GM20000 (cell line): ENCODE data around the gene INTS14.

Experiments
- DNase-seq: peaks from one replicate; pipeline ENCODE4 v3.0.0; 2012; ENCODE audit warnings: low spot score
- TF ChIP-seq, protein P1 (sequence below): IDR thresholded peaks from 2 replicates; pipeline ENCODE4 v1.5.1; 2012; ENCODE audit warnings: mild to moderate bottlenecking, control low read depth; ENCODE audit errors: extremely low read depth, missing control alignments

Gene INTS14

DNA sequence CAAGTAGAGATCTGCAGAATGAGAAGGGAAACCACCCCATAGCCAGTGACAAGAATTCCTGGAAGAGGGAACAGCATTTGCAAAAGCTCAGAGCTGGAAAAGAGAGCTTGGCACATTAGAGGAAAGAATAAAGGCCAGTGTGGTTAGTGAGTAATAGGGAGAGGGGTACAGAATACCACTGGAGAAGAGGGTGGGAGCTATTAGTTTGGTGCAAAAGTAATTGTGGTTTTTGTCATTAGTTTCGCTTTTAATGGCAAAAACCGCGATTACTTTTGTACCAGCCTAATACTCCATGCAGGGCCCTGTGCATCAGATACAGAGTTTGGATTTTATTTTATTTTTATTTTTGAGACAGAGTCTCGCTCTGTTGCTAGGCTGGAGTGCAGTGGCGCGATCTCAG is 20.6 kb upstream of the INTS14 start:
- TF ChIP-seq, protein P1, sequence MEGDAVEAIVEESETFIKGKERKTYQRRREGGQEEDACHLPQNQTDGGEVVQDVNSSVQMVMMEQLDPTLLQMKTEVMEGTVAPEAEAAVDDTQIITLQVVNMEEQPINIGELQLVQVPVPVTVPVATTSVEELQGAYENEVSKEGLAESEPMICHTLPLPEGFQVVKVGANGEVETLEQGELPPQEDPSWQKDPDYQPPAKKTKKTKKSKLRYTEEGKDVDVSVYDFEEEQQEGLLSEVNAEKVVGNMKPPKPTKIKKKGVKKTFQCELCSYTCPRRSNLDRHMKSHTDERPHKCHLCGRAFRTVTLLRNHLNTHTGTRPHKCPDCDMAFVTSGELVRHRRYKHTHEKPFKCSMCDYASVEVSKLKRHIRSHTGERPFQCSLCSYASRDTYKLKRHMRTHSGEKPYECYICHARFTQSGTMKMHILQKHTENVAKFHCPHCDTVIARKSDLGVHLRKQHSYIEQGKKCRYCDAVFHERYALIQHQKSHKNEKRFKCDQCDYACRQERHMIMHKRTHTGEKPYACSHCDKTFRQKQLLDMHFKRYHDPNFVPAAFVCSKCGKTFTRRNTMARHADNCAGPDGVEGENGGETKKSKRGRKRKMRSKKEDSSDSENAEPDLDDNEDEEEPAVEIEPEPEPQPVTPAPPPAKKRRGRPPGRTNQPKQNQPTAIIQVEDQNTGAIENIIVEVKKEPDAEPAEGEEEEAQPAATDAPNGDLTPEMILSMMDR: no peak
- no peak for DNase-seq

DNA sequence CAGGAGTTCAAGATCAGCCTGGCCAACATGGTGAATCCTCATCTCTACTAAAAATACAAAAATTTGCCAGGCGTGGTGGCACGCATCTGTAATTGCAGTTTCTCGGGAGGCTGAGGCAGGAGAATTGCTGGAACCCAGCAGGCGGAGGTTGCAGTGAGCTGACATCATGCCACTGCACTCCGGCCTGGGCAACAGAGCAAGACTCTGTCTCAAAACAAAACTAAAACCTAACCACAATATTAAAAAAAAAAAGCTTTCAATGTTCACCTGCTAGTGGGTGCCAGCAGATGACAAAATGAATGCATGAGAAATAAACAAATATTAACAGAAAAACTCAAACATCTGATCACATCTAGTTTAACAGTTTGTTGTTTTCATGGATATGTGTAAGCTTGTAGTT is 19.8 kb upstream of the INTS14 start:
- no peak for DNase-seq
- TF ChIP-seq, protein P1: no peak

DNA sequence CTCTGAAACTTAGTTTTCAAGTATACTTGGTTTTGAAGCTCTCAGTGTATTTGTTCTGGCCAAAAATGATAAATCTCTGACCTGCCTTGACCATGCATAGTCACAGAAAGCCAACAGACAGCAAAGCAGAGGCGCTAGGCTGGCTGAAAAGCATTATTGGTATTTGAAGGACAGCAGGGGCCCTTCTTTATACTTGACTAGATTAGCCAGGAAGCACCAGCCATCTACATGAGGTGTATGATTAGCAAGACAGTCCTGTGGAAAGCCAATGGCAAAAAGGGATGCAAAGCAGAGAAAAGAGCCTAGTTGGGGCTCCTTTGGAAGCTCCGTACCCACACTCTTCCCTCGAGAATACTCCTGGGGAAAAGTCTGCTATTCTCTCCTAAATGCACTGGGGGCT is 18.6 kb upstream of the INTS14 start:
- no peak for DNase-seq
- TF ChIP-seq, protein P1: no peak

DNA sequence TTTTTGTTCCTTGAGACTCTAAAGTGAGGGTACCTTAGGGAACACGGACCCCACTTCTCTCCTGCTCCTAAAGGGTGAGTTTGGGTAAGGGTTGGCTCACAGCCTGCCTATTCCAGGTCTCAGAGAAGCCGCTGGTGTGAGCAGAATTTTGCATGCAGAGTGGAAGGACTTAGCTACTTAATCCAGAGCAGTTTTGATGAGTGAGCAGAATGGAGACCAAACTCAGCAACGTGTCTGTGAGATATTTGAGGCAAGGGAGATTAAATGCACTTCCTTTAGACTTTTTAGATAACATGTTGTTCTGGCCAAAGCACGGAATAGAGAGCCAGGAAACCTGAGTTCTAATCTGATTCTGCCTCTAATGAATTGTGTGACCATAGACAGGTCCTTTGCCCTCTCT is 15.9 kb upstream of the INTS14 start:
- TF ChIP-seq, protein P1: no peak
- DNase-seq: no peak

DNA sequence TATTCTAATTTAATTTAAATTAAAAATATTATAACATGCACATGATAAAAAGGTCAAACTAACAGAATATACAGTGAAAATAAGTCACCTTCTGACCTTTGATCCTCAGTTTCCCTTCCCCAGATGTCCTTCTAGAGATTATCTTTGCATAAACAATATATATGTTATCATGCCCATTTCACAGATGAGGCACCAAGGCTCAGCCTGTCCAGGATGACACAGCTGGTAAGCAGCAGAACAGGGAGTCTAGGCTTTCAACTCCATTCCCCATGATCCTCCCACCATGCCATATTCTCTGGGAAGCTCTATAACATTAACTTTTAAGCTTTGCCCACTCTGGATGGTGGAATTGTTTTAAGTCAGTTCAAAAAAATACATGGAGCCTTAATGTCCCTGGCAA is 12.2 kb upstream of the INTS14 start:
- no peak for DNase-seq
- TF ChIP-seq, protein P1: no peak

DNA sequence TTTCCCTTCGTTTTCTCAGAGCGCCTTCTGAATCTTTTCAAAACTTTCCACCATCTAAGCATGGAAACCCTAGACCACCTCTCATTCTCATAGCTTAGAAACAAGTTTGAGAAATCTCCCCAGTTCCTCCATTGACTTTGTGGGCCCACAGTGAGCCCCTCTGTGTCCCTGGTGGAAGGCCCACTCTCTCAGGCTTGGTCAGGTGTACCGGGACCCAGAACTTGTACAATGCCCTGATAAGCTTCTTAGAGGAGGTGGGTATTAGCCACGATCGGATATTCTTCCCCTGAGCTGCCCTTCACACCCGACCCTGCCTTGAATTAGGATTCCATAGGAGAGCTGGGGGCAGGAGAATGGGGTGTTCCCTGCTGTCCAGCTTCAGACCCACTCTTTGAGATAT is 10.7 kb upstream of the INTS14 start, which contains the start of gene SLC24A1:
TSS of gene SLC24A1 (plus strand) at position 301 of the 400 bp plus-strand sequence. CDS start 2,143 bp downstream, outside the sequence.
- TF ChIP-seq, protein P1: no peak
- no peak for DNase-seq

DNA sequence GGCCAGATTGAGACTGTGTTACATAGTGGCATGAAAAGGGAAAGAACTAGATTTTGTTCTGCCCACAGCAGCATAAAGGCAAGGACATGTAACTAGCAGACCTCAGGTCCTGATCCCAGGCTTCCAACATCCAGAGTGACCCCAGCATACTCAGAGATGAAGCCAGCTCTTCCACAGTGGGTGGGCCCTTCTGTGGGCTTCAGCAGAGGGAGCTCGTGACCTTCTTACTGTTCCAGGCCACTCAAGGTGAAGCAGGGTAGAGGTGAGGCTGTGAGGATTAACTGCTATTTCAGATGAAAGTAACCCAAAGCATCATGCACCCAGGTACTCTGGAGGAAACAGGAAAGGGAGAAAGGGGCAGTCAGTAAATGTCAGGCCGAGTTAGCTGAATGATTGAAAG is 9.9 kb upstream of the INTS14 start:
- TF ChIP-seq, protein P1: no peak
- DNase-seq: no peak
